HepG2 (cell line): Measurements from ENCODE around the gene RNF10. TPM values are rescaled to one million over a fixed set of nuclear protein-coding genes. Genes with fewer than 3 reads are reported as not detected.

Experiments
- BRF2 ChIP-seq: sonication (generic); formaldehyde crosslinking; IDR thresholded peaks from 2 replicates; pipeline ENCODE4 v1.8.1; 2022; ENCODE audit warnings: mild to moderate bottlenecking, missing genetic modification reagents
- CTCF ChIP-seq: sonication (generic); formaldehyde crosslinking; IDR thresholded peaks from 2 replicates; pipeline ENCODE4 v1.5.0; 2020; ENCODE audit warnings: mild to moderate bottlenecking, missing genetic modification reagents, moderate library complexity
- DBP ChIP-seq: sonication (generic); formaldehyde crosslinking; IDR thresholded peaks from 2 replicates; pipeline ENCODE4 v1.4.0; 2020; ENCODE audit warnings: missing genetic modification reagents; ENCODE audit errors: not compliant biosample characterization
- MEF2D ChIP-seq: sonication (generic); formaldehyde crosslinking; IDR thresholded peaks from 2 replicates; pipeline ENCODE4 v1.5.1; 2020; ENCODE audit warnings: mild to moderate bottlenecking, missing genetic modification reagents
- SOX13 ChIP-seq, 3 experiments: fragments of 450-650 bp in 1 of 3; sonication (generic) in 1 of 3; formaldehyde crosslinking in 1 of 3; IDR thresholded peaks in 2 of 3; conservative IDR thresholded peaks in 1 of 3; 2 replicates each; pipeline versions ENCODE4 v1.5.0 to v1.6.1; 2016 to 2020; ENCODE audit warnings: antibody characterized with exemption in 1 of 3, mild to moderate bottlenecking in 1 of 3, missing compliant biosample characterization in 1 of 3, missing genetic modification reagents in 1 of 3, moderate library complexity in 1 of 3
- SRSF4 ChIP-seq: fragments of 200-400 bp; formaldehyde crosslinking; IDR thresholded peaks from one replicate; pipeline ENCODE4 v1.6.1; 2018; ENCODE audit warnings: mild to moderate bottlenecking, low read depth, low read length, moderate library complexity; ENCODE audit not compliant: poor library complexity, severe bottlenecking
- ZBTB1 ChIP-seq: sonication (generic); formaldehyde crosslinking; IDR thresholded peaks from 2 replicates; pipeline ENCODE4 v1.4.0; 2020; ENCODE audit warnings: missing genetic modification reagents, borderline replicate concordance
- ZNF234 ChIP-seq: sonication (generic); formaldehyde crosslinking; conservative IDR thresholded peaks from 2 replicates; pipeline ENCODE4 v1.5.1; 2020; ENCODE audit warnings: mild to moderate bottlenecking, missing genetic modification reagents
- ZNF264 ChIP-seq: sonication (generic); formaldehyde crosslinking; IDR thresholded peaks from 2 replicates; pipeline ENCODE4 v1.4.0; 2020; ENCODE audit warnings: missing genetic modification reagents
- ZNF563 ChIP-seq: sonication (generic); formaldehyde crosslinking; IDR thresholded peaks from 2 replicates; pipeline ENCODE4 v1.8.0; 2022; ENCODE audit warnings: mild to moderate bottlenecking, moderate library complexity, missing genetic modification reagents
- ZNF646 ChIP-seq: sonication (generic); formaldehyde crosslinking; IDR thresholded peaks from 2 replicates; pipeline ENCODE4 v1.9.0; 2021; ENCODE audit warnings: mild to moderate bottlenecking, missing genetic modification reagents
- ZNF687 ChIP-seq: sonication (generic); formaldehyde crosslinking; IDR thresholded peaks from 2 replicates; pipeline ENCODE4 v1.5.1; 2020; ENCODE audit warnings: mild to moderate bottlenecking, missing genetic modification reagents, moderate library complexity
- polyA plus RNA-seq, 8 experiments: library from polyadenylated mRNA; depleted of rRNA in 3 of 8; stranded (reverse) in 7 of 8; unstranded in 1 of 8; fragments of >200 nt; fragmentation: Illumina TruSeq in 4 of 8; extraction: Trizol in 4 of 8; gene quantifications; 2 replicates each; pipeline versions ENCODE4 v1.2.1 to v1.2.3, GENCODE V29; 2011 to 2016; ENCODE audit warnings: low read depth in 4 of 8, missing spikeins in 1 of 8, mixed read lengths in 1 of 8; ENCODE audit not compliant: insufficient read depth in 1 of 8
- total RNA-seq, 5 experiments: library from RNA; depleted of rRNA; stranded (reverse); fragments of >200 nt; fragmentation: Illumina TruSeq; extraction: Trizol; gene quantifications; 2 replicates each; pipeline ENCODE4 v1.2.3, GENCODE V29; 2016; ENCODE audit warnings: low read depth in 1 of 5

RNF10 gene
- total and polyA plus RNA-seq, 2 of the 13 experiments (the other 11 are each of a cell fraction or from before 2014, with no cell fraction given) = 62.5 to 88.0 TPM

GRCh38 chr12:120584343-120585149 is 50.4 kb downstream of the RNF10 start (continued):
- TF ChIP-seq MEF2D = no peak
- peak; percentile 32; the same call in 1 of the 2 replicates for TF ChIP-seq CTCF
- no peak for TF ChIP-seq ZNF264 (CRISPR knock-in tag)
- TF ChIP-seq SRSF4 = no peak
- TF ChIP-seq SOX13 (IDR thresholded peaks at IDR 0.05) = no peak
- no peak for TF ChIP-seq SOX13 (CRISPR knock-in tag; conservative IDR thresholded peaks at IDR 0.05 in 1 of 2, IDR thresholded peaks at IDR 0.05 in 1 of 2)
- TF ChIP-seq ZNF563 (CRISPR knock-in tag) = 0 out of 2 replicates have a peak, but pooled peaks have one; percentile 26
- TF ChIP-seq ZNF234 (CRISPR knock-in tag) = no peak
- no peak for TF ChIP-seq ZBTB1 (CRISPR knock-in tag)
- TF ChIP-seq ZNF687 (CRISPR knock-in tag) = peak; percentile 63
- no peak for TF ChIP-seq BRF2 (CRISPR knock-in tag)
- no peak for TF ChIP-seq ZNF646
- TF ChIP-seq DBP (CRISPR knock-in tag) = no peak
